Skin epidermis (tissue), 12 donors: ENCODE results near the gene NUPR2.
"Not testable (repeated sequence)": the region's sequence is repeated elsewhere in the genome, so short reads cannot be mapped to it uniquely, and the experiment has no call there.

Experiments
- H3K27ac ChIP-seq, 21 experiments: fragments of 200-600 bp; sonication (generic) in 11 of 21; one replicate each; pipeline ENCODE4 v1.5.0; 2020; ENCODE audit warnings: mild to moderate bottlenecking in 3 of 21, inconsistent platforms in 2 of 21, moderate library complexity in 2 of 21
- H3K4me3 ChIP-seq, 7 experiments: fragments of 200-600 bp; sonication (generic) in 2 of 7; one replicate each; pipeline ENCODE4 v1.5.0; 2020; ENCODE audit warnings: inconsistent platforms in 2 of 7, mild to moderate bottlenecking in 2 of 7, moderate library complexity in 1 of 7

Gene NUPR2

GRCh38 chr7:56091591-56091990, 24.6 kb downstream of the NUPR2 start:
- peak overlapping the region in 14 of 21 experiments; percentile 12 to 84 (median 68) for H3K27ac ChIP-seq
- no peak overlapping the region for H3K4me3 ChIP-seq

- no peak overlapping the region for H3K27ac ChIP-seq
- H3K4me3 ChIP-seq = no peak overlapping the region
Measured at GRCh38 chr7:56087445-56087844, 28.8 kb downstream of the NUPR2 start.

- Histone ChIP-seq H3K4me3 (no peak overlapping the region), H3K27ac (no peak overlapping the region)
Measured at GRCh38 chr7:56086761-56087160, 29.5 kb downstream of the NUPR2 start.

GRCh38 chr7:56083150-56083785, 32.9 kb downstream of the NUPR2 start:
- Histone ChIP-seq H3K4me3 (no peak overlapping the region), H3K27ac (peak overlapping the region in 1 of 21 experiments; percentile 44)

GRCh38 chr7:56081626-56082340, 34.4 kb downstream of the NUPR2 start:
- Histone ChIP-seq H3K27ac (no peak overlapping the region), H3K4me3 (no peak overlapping the region)

- H3K4me3 ChIP-seq = not testable (repeated sequence)
- H3K27ac ChIP-seq = peak overlapping the region in 6 of 21 experiments; percentile 35 to 69 (median 54)
Measured at GRCh38 chr7:56080726-56081435, 35.3 kb downstream of the NUPR2 start.

- Histone ChIP-seq H3K4me3 (no peak overlapping the region), H3K27ac (peak overlapping the region in 16 of 21 experiments; percentile 5 to 71 (median 50))
Measured at GRCh38 chr7:56079450-56080185, 36.6 kb downstream of the NUPR2 start.

- Histone ChIP-seq H3K4me3 (no peak overlapping the region), H3K27ac (peak overlapping the region in 6 of 21 experiments; percentile 7 to 64 (median 47))
Measured at GRCh38 chr7:56078196-56078595, 38.0 kb downstream of the NUPR2 start.

- H3K4me3 ChIP-seq = no peak overlapping the region
- peak overlapping the region in 1 of 21 experiments; percentile 51 for H3K27ac ChIP-seq
Measured at GRCh38 chr7:56077681-56078080, 38.5 kb downstream of the NUPR2 start.

GRCh38 chr7:56074371-56074791, 41.8 kb downstream of the NUPR2 start:
- Histone ChIP-seq H3K4me3 (no peak overlapping the region), H3K27ac (peak overlapping the region in 3 of 21 experiments; percentile 1 to 47 (median 41))

GRCh38 chr7:56066376-56066775, 49.8 kb downstream of the NUPR2 start:
- not testable (repeated sequence) for H3K4me3 ChIP-seq

More at GRCh38 chr7:56066376-56066775, 49.8 kb downstream of the NUPR2 start:
- not testable (repeated sequence) for H3K27ac ChIP-seq
